GM10248 (cell line): ENCODE data around the gene TOLLIP.
"Not testable (repeated sequence)": the region's sequence is repeated elsewhere in the genome, so short reads cannot be mapped to it uniquely, and the experiment has no call there.

Experiments used
- CTCF ChIA-PET: fragments of 300-600 bp; sonication (Branson Sonifier 250); formaldehyde crosslinking; extraction: SDS; loops from one replicate; lab custom pipeline; 2021; ENCODE audit warnings: antibody characterized with exemption; lab: Yijun Ruan, JAX
- POLR2A ChIA-PET: fragments of 350-650 bp; sonication (Branson Sonifier 250); formaldehyde crosslinking; extraction: SDS; loops from one replicate; lab custom pipeline; 2020; ENCODE audit warnings: antibody characterized with exemption; lab: Yijun Ruan, JAX
- DNase-seq: peaks from one replicate; pipeline ENCODE4 v3.0.0; 2012; ENCODE audit errors: extremely low spot score
- CTCF ChIP-seq: IDR thresholded peaks from 2 replicates; pipeline ENCODE4 v1.5.1; 2012; ENCODE audit warnings: mild to moderate bottlenecking, low read depth; ENCODE audit errors: extremely low read depth, missing control alignments, control extremely low read depth

The TOLLIP gene

GRCh38 chr11:1309498-1310317, at the start of gene TOLLIP:
Gene TOLLIP, minus strand, starts transcription at chr11:1309632. Its CDS starts 134 bp downstream, at chr11:1309498.
- peak; percentile 22 for TF ChIP-seq CTCF
- CTCF ChIA-PET: interaction anchor here (0.8 to 1.2 kb wide), 3 partner anchors 11 to 18 kb away, joined by 3 to 4 read pairs (median 3); no protein-coding TSS in a partner anchor
- POLR2A ChIA-PET: no interaction called here
- peak; percentile 100 for DNase-seq

GRCh38 chr11:1358931-1359330, 49.5 kb upstream of the TOLLIP start:
- POLR2A ChIA-PET, CTCF ChIA-PET, DNase-seq: not testable (repeated sequence)

- no peak for TF ChIP-seq CTCF
- ChIA-PET CTCF (no interaction called here), POLR2A (no interaction called here)
- no peak for DNase-seq
Observed at GRCh38 chr11:1358286-1358685, 48.9 kb upstream of the TOLLIP start.

GRCh38 chr11:1356478-1356960, 47.1 kb upstream of the TOLLIP start:
- ChIA-PET CTCF (no interaction called here), POLR2A (no interaction called here)
- no peak for DNase-seq
- no peak for TF ChIP-seq CTCF

- ChIA-PET CTCF (no interaction called here), POLR2A (no interaction called here)
- no peak for DNase-seq
- no peak for TF ChIP-seq CTCF
Observed at GRCh38 chr11:1356007-1356435, 46.6 kb upstream of the TOLLIP start.

GRCh38 chr11:1354125-1354938, 44.9 kb upstream of the TOLLIP start:
- no peak for DNase-seq
- ChIA-PET POLR2A (no interaction called here), CTCF (no interaction called here)
- no peak for TF ChIP-seq CTCF
